Measurements from ENCODE around the gene ALG14.

Gene ALG14

GRCh38 chr1:95118067-95118499 lies 45.3 kb upstream of the ALG14 start:
- ATAC-seq (ENCODE audit: low read depth) (no peak), DNase-seq (ENCODE audit: low spot score) (peak; percentile 64)
- Histone ChIP-seq H3K36me3 (ENCODE audit: low read depth) (no peaks in the 10 kb centered on the region), H3K27me3 (ENCODE audit: insufficient read depth, poor library complexity, severe bottlenecking) (peaks cover 9% of the 10 kb centered on the region), H3K4me3 (ENCODE audit: severe bottlenecking) (peak overlapping the region; percentile 66), H3K4me1 (ENCODE audit: insufficient read depth, poor library complexity, severe bottlenecking) (no peaks in the 10 kb centered on the region), H3K27ac (ENCODE audit: poor library complexity, severe bottlenecking) (no peak overlapping the region), H3K9me3 (ENCODE audit: severe bottlenecking) (no peaks in the 10 kb centered on the region)
- no peak for TF ChIP-seq CTCF (IDR thresholded peaks at IDR 0.05; ENCODE audit: poor library complexity, severe bottlenecking)

- Histone ChIP-seq H3K4me3 (ENCODE audit: severe bottlenecking) (peak within 1 kb of the TSS; percentile 66), H3K27me3 (ENCODE audit: insufficient read depth, poor library complexity, severe bottlenecking) (peaks cover 9% of the 10 kb centered on the region), H3K9me3 (ENCODE audit: severe bottlenecking) (no peaks in the 10 kb centered on the region), H3K27ac (ENCODE audit: poor library complexity, severe bottlenecking) (no peak within 1 kb of the TSS), H3K4me1 (ENCODE audit: insufficient read depth, poor library complexity, severe bottlenecking) (no peaks in the 10 kb centered on the region), H3K36me3 (ENCODE audit: low read depth) (no peaks in the 10 kb centered on the region)
- TF ChIP-seq CTCF (IDR thresholded peaks at IDR 0.05; ENCODE audit: poor library complexity, severe bottlenecking), result no peak
- DNase-seq (ENCODE audit: low spot score), result peak; percentile 48
- ATAC-seq (ENCODE audit: low read depth), result peak; percentile 91
Measured at GRCh38 chr1:95117207-95118066, 44.7 kb upstream of the ALG14 start, which contains the start of gene TLCD4. TLCD4 (plus strand) TSS chr1:95117355; CDS start chr1:95143902, 26,547 bp downstream.

- H3K9me3 ChIP-seq (ENCODE audit: severe bottlenecking), result no peaks in the 10 kb centered on the region
- no peak overlapping the region for H3K27ac ChIP-seq (ENCODE audit: poor library complexity, severe bottlenecking)
- TF ChIP-seq CTCF (IDR thresholded peaks at IDR 0.05; ENCODE audit: poor library complexity, severe bottlenecking), result peak; percentile 77
- no peaks in the 10 kb centered on the region for H3K36me3 ChIP-seq (ENCODE audit: low read depth)
- no peaks in the 10 kb centered on the region for H3K4me1 ChIP-seq (ENCODE audit: insufficient read depth, poor library complexity, severe bottlenecking)
- DNase-seq (ENCODE audit: low spot score) (peak; percentile 72), ATAC-seq (ENCODE audit: low read depth) (peak; percentile 73)
- H3K4me3 ChIP-seq (ENCODE audit: severe bottlenecking), result peak overlapping the region; percentile 66
- peaks cover 9% of the 10 kb centered on the region for H3K27me3 ChIP-seq (ENCODE audit: insufficient read depth, poor library complexity, severe bottlenecking)
Measured at GRCh38 chr1:95116580-95117206, 43.9 kb upstream of the ALG14 start.

- DNase-seq (ENCODE audit: low spot score), result no peak
- no peak overlapping the region for H3K4me3 ChIP-seq (ENCODE audit: severe bottlenecking)
- H3K27ac ChIP-seq (ENCODE audit: poor library complexity, severe bottlenecking), result no peak overlapping the region
- H3K27me3 ChIP-seq (ENCODE audit: insufficient read depth, poor library complexity, severe bottlenecking), result peaks cover 9% of the 10 kb centered on the region
- H3K36me3 ChIP-seq (ENCODE audit: low read depth), result no peaks in the 10 kb centered on the region
- H3K9me3 ChIP-seq (ENCODE audit: severe bottlenecking), result no peaks in the 10 kb centered on the region
- ATAC-seq (ENCODE audit: low read depth), result no peak
- H3K4me1 ChIP-seq (ENCODE audit: insufficient read depth, poor library complexity, severe bottlenecking), result no peaks in the 10 kb centered on the region
- no peak for TF ChIP-seq CTCF (IDR thresholded peaks at IDR 0.05; ENCODE audit: poor library complexity, severe bottlenecking)
Measured at GRCh38 chr1:95115708-95116137, 43.0 kb upstream of the ALG14 start.
